Caki2 (cell line): Measurements from ENCODE around the gene RNLS. TPM values are rescaled to one million over a fixed set of nuclear protein-coding genes. Genes with fewer than 3 reads are reported as not detected.
"Not testable (repeated sequence)": the region's sequence is repeated elsewhere in the genome, so short reads cannot be mapped to it uniquely, and the experiment has no call there.

ENCODE experiments used
- DNase-seq: peaks from one replicate; pipeline ENCODE4 v3.0.0-alpha.2; 2015; ENCODE audit warnings: low read depth
- in situ Hi-C: cut with HindIII; loops from 2 replicates; pipeline ENCODE4 v1.10.0; 2016; ENCODE audit warnings: low sequenced_read_pairs, low pct_unique_long_range_greater_than_20kb, mixed read lengths
- total RNA-seq: library from RNA; depleted of rRNA; stranded (reverse); fragments of >200 nt; shearing (Covaris generic); gene quantifications from 2 replicates; pipeline ENCODE4 v1.2.3, GENCODE V29; 2014; ENCODE audit warnings: low replicate concordance

RNLS gene
- total RNA-seq, 1 experiment from 2014 or later = 19.1 TPM

GRCh38 chr10:88497913-88498312 is 85.2 kb downstream of the RNLS start:
- in situ Hi-C loops = no loop called here
- DNase-seq = no peak

- in situ Hi-C loops = no loop called here
- no peak for DNase-seq
These were observed 88.6 kb downstream of the RNLS start for GRCh38 chr10:88494537-88494936.

- in situ Hi-C loops = no loop called here
- no peak for DNase-seq
These were observed 89.2 kb downstream of the RNLS start for GRCh38 chr10:88493691-88494483.

GRCh38 chr10:88491314-88491713 is 91.8 kb downstream of the RNLS start:
- DNase-seq = no peak
- in situ Hi-C loops = no loop called here

- in situ Hi-C loops = no loop called here
- no peak for DNase-seq
These were observed 92.7 kb downstream of the RNLS start for GRCh38 chr10:88490231-88490980.

- no peak for DNase-seq
- in situ Hi-C loops = no loop called here
These were observed 94.0 kb downstream of the RNLS start for GRCh38 chr10:88489107-88489506.

- DNase-seq, in situ Hi-C loops: not testable (repeated sequence)
These were observed 96.3 kb downstream of the RNLS start for GRCh38 chr10:88486816-88487215.

GRCh38 chr10:88482220-88482619 is 100.9 kb downstream of the RNLS start:
- DNase-seq = no peak
- in situ Hi-C loops = no loop called here

GRCh38 chr10:88478256-88478655 is 104.9 kb downstream of the RNLS start:
- in situ Hi-C loops = no loop called here
- no peak for DNase-seq

- in situ Hi-C loops = no loop called here
- DNase-seq = no peak
These were observed 105.6 kb downstream of the RNLS start for GRCh38 chr10:88477343-88478085.

- no peak for DNase-seq
- in situ Hi-C loops = no loop called here
These were observed 108.0 kb downstream of the RNLS start for GRCh38 chr10:88474884-88475844.

GRCh38 chr10:88473989-88474883 is 108.9 kb downstream of the RNLS start:
- peak; percentile 4 for DNase-seq
- in situ Hi-C loops = no loop called here

- in situ Hi-C loops = no loop called here
- DNase-seq = no peak
These were observed 110.6 kb downstream of the RNLS start for GRCh38 chr10:88472540-88472939.

GRCh38 chr10:88471899-88472298 is 111.2 kb downstream of the RNLS start:
- in situ Hi-C loops = no loop called here
- no peak for DNase-seq

- in situ Hi-C loops = no loop called here
These were observed 115.2 kb downstream of the RNLS start for GRCh38 chr10:88467835-88468485.

GRCh38 chr10:88466786-88467185 is 116.3 kb downstream of the RNLS start:
- in situ Hi-C loops = no loop called here
- DNase-seq = no peak

More at GRCh38 chr10:88467835-88468485, 115.2 kb downstream of the RNLS start:
- DNase-seq = no peak
